Measurements from ENCODE around the gene TEX36. TPM values are rescaled to one million over a fixed set of nuclear protein-coding genes. Genes with fewer than 3 reads are reported as not detected.

The TEX36 gene
- total and polyA plus RNA-seq, 9 of the 15 experiments (the other 6 are each of a cell fraction or from before 2014, with no cell fraction given): 0.10 to 0.82 (median 0.15) TPM; not detected in 6

- in situ Hi-C loops (cut with MboI) (no loop called here), intact Hi-C loops (cut with micrococcal nuclease) (no loop called here)
- Histone ChIP-seq H3K9me3 (replicated peaks; ENCODE audit: control insufficient read depth, insufficient read depth, low read depth, low read length) (no peaks in the 10 kb centered on the region), H3K27ac (ENCODE audit: extremely low read depth, low read depth, low read length) (no peak overlapping the region), H3K27me3 (ENCODE audit: control insufficient read depth in 2 of 2, insufficient read depth in 2 of 2, low read length in 2 of 2) (peaks cover 28 to 45% of the 10 kb centered on the region in 2 experiments; a peak in 4 of 5 replicates), H3K9ac (ENCODE audit: insufficient read depth in 1 of 2, low read depth in 2 of 2, low read length in 2 of 2) (no peak overlapping the region), H3K9me1 (ENCODE audit: control insufficient read depth, insufficient read depth, low read length) (no peaks in the 10 kb centered on the region), H2AFZ (ENCODE audit: low read depth, low read length) (no peak overlapping the region), H3K4me2 (ENCODE audit: insufficient read depth, low read length) (no peak overlapping the region), H3K79me2 (ENCODE audit: control insufficient read depth, insufficient read depth, low read length) (no peaks in the 10 kb centered on the region), H3K4me1 (replicated peaks in 1 of 2; ENCODE audit: control insufficient read depth in 2 of 2, insufficient read depth in 2 of 2, low read length in 2 of 2) (no peaks in the 10 kb centered on the region), H4K20me1 (replicated peaks; ENCODE audit: control insufficient read depth, insufficient read depth, low read length) (no peaks in the 10 kb centered on the region), H3K36me3 (ENCODE audit: control insufficient read depth, insufficient read depth, low read length) (no peaks in the 10 kb centered on the region), H3K4me3 (no peak overlapping the region)
- ATAC-seq: no peak
- ChIA-PET POLR2A (interaction anchor here (1.3 kb wide), 1 partner anchor 11 kb away, joined by 4 read pairs; no protein-coding TSS in a partner anchor), CTCF (ENCODE audit: low intra/inter-chr PET ratio) (no interaction called here)
- TF ChIP-seq ZFP36 (IDR thresholded peaks at IDR 0.05; ENCODE audit: low read depth, low read length, partially characterized antibody) (no peak), ZSCAN29 (IDR thresholded peaks at IDR 0.05) (no peak), MAFG (tag; conservative IDR thresholded peaks at IDR 0.05) (no peak), ZNF830 (CRISPR knock-in tag; IDR thresholded peaks at IDR 0.05) (no peak), RNF219 (CRISPR knock-in tag; IDR thresholded peaks at IDR 0.05) (no peak)
- WGBS (ENCODE audit: insufficient coverage, low coverage, missing lambda C conversion rate): 0% methylated on average over 8 of the region's 8 CpGs
- no TSS peak for BruUV-seq (replicated peaks)
- FAIRE-seq: no peak
- DNase-seq (ENCODE audit: extremely low read depth in 1 of 4, low spot score in 3 of 4): no peak
These were observed 7.1 kb upstream of the TEX36 start for GRCh38 chr10:125689955-125690569.
